Calu3 (cell line): ENCODE measurements around the gene PHC2. TPM values are rescaled to one million over a fixed set of nuclear protein-coding genes. Genes with fewer than 3 reads are reported as not detected.
"Not testable (repeated sequence)": the region's sequence is repeated elsewhere in the genome, so short reads cannot be mapped to it uniquely, and the experiment has no call there.

Experiments used
- BruUV-seq: library from RNA; stranded (reverse); fragments of 400-500 nt; replicated peaks from 2 replicates; lab custom pipeline; 2021; lab: Mats Ljungman, UMichigan
- CTCF ChIA-PET: fragments of 300-600 bp; sonication (Branson Sonifier 250); formaldehyde crosslinking; loops from one replicate; lab custom pipeline; 2022; ENCODE audit warnings: antibody characterized with exemption; lab: Charles Lee
- DNase-seq: peaks from one replicate; pipeline ENCODE4 v3.0.0; 2022
- H3K27ac Mint-ChIP-seq: one replicate; pipeline ENCODE4 v1.8.0; 2022; ENCODE audit warnings: mixed read lengths; ENCODE audit not compliant: unreplicated experiment
- H3K27me3 Mint-ChIP-seq: one replicate; pipeline ENCODE4 v1.8.0; 2022; ENCODE audit warnings: mixed read lengths; ENCODE audit not compliant: unreplicated experiment
- H3K36me3 Mint-ChIP-seq: one replicate; pipeline ENCODE4 v1.8.0; 2022; ENCODE audit warnings: mild to moderate bottlenecking, moderate library complexity, mixed read lengths; ENCODE audit not compliant: insufficient read depth, unreplicated experiment
- H3K4me1 Mint-ChIP-seq: one replicate; pipeline ENCODE4 v1.8.0; 2022; ENCODE audit warnings: mild to moderate bottlenecking, low read depth, mixed read lengths; ENCODE audit not compliant: unreplicated experiment
- H3K4me3 Mint-ChIP-seq: one replicate; pipeline ENCODE4 v1.8.0; 2022; ENCODE audit warnings: mild to moderate bottlenecking, low read depth, moderate library complexity, mixed read lengths; ENCODE audit not compliant: unreplicated experiment
- H3K9me3 Mint-ChIP-seq: one replicate; pipeline ENCODE4 v1.8.0; 2022; ENCODE audit warnings: low read depth, mixed read lengths; ENCODE audit not compliant: unreplicated experiment
- intact Hi-C: fragments of 100-400 bp; cut with micrococcal nuclease; formaldehyde crosslinking; loops from one replicate; pipeline ENCODE4 v1.10.0; 2022; ENCODE audit not compliant: unreplicated experiment
- total RNA-seq: library from RNA; stranded (reverse); gene quantifications from 2 replicates; pipeline ENCODE4 v1.2.3, GENCODE V29; 2022
- TF ChIP-seq, protein P1 (sequence below): fragments of 200-600 bp; IDR thresholded peaks from one replicate; pipeline ENCODE4 v1.8.0; 2022; ENCODE audit warnings: antibody characterized with exemption; ENCODE audit not compliant: unreplicated experiment

PHC2 gene
- total RNA-seq, 1 experiment from 2014 or later: 59.5 TPM

DNA sequence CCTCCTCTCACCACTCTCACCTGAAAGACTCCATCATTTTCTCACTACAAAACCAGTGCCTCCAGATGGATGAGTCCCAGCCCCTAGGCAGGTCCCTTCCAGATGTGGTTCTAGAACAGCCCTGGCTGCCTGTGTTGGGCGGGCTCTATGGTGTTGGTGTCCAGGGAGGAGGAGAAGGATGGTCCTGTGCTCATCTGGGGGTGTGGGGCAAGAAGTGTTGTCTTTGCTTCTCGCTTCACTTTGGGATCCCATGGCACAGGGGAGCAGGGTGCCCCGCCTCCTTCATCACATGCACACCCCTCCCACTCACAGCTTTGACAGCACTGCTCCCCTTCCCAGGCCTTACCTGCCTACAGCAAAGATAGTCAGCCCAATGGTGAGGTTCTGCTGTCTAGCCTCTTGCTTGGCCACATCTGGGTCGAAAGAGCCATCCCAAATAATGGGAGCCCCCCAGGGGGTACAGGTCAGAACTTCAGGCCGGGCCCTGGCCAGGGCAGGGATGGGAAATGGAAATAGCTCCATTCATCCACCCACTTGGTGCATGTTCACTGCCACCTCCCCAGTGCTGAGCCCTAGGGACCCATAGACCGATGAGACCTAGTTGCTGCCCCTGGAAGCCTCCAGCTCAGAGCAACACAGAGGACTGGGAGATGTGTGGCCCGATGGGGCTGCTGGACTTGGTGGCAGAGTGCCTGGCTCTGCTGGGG is 119.0 kb downstream of the PHC2 start:
- no peaks in the 10 kb centered on the region for H3K9me3 Mint-ChIP-seq
- no TSS peak for BruUV-seq
- CTCF ChIA-PET: no interaction called here

DNA sequence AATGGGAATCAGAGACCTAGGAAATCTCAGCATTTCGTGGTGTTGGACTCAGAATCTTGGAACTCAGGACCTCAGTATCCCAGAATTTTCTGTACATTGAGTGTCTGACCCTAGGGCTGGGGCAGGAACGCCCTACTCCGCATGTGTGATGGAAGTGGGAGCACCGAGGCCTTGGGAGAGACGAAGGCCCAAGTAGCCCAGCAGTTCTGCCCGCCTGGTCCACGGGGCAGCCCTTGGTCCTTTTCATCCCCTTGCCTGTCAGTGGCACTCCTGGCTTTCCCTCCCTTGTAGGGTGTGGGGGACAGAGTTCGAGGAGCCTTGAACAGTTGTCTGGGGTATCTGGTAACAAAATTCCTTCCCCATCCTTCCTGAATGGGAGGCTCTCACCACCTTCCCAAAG is 120.2 kb downstream of the PHC2 start:
- TF ChIP-seq, protein P1, sequence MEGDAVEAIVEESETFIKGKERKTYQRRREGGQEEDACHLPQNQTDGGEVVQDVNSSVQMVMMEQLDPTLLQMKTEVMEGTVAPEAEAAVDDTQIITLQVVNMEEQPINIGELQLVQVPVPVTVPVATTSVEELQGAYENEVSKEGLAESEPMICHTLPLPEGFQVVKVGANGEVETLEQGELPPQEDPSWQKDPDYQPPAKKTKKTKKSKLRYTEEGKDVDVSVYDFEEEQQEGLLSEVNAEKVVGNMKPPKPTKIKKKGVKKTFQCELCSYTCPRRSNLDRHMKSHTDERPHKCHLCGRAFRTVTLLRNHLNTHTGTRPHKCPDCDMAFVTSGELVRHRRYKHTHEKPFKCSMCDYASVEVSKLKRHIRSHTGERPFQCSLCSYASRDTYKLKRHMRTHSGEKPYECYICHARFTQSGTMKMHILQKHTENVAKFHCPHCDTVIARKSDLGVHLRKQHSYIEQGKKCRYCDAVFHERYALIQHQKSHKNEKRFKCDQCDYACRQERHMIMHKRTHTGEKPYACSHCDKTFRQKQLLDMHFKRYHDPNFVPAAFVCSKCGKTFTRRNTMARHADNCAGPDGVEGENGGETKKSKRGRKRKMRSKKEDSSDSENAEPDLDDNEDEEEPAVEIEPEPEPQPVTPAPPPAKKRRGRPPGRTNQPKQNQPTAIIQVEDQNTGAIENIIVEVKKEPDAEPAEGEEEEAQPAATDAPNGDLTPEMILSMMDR: no peak
- CTCF ChIA-PET: no interaction called here
- Mint-ChIP-seq H3K4me1 (no peaks in the 10 kb centered on the region), H3K4me3 (no peak overlapping the region), H3K36me3 (no peaks in the 10 kb centered on the region), H3K9me3 (no peaks in the 10 kb centered on the region), H3K27me3 (no peaks in the 10 kb centered on the region), H3K27ac (no peak overlapping the region)
- no peak for DNase-seq
- BruUV-seq: no TSS peak
- intact Hi-C loops: no loop called here

More for the DNA sequence above, 119.0 kb downstream of the PHC2 start:
- Mint-ChIP-seq H3K4me3 (no peak overlapping the region), H3K4me1 (no peaks in the 10 kb centered on the region), H3K36me3 (no peaks in the 10 kb centered on the region), H3K27me3 (no peaks in the 10 kb centered on the region), H3K27ac (no peak overlapping the region)
- no peak for DNase-seq
- intact Hi-C loops: no loop called here
- TF ChIP-seq, protein P1: no peak

DNA sequence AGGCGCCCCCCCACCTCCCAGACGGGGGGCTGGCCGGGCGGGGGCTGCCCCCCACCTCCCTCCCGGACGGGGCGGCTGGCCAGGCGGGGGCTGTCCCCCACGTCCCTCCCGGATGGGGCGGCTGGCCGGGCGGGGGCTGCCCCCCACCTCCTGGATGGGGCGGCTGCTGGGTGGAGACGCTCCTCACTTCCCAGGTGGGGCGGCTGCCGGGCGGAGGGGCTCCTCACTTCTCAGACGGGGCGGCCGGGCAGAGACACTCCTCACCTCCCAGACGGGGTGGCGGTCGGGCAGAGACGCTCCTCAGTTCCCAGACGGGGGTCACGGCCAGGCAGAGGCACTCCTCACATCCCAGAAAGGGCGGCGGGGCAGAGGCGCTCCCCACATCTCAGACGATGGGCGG is 121.5 kb downstream of the PHC2 start:
- H3K36me3 Mint-ChIP-seq, H3K27ac Mint-ChIP-seq, intact Hi-C loops, BruUV-seq, DNase-seq, H3K27me3 Mint-ChIP-seq, H3K4me1 Mint-ChIP-seq, H3K9me3 Mint-ChIP-seq, H3K4me3 Mint-ChIP-seq, CTCF ChIA-PET: not testable (repeated sequence)

DNA sequence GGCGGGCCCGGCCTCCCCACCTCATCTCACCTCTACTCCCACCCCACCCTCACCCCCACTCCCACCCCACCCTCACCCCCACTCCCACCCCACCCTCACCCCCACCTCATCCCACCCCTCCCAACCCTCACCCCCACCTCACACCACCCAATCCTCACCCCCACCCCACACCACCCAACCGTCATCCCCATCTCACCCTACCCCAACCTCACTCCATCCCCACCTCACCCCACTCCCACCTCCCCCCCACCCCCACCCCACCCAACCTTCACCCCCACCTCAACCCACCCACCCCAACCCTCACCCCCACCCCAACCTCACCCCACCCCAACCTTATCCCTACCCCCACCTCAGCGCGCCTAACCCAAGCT is 123.4 kb downstream of the PHC2 start:
- no peak overlapping the region for H3K4me3 Mint-ChIP-seq
- no peaks in the 10 kb centered on the region for H3K4me1 Mint-ChIP-seq
- no TSS peak for BruUV-seq
- intact Hi-C loops: no loop called here
- no peak overlapping the region for H3K27ac Mint-ChIP-seq
- DNase-seq: no peak
- H3K27me3 Mint-ChIP-seq: no peaks in the 10 kb centered on the region
- TF ChIP-seq, protein P1: no peak
- CTCF ChIA-PET: no interaction called here
- no peaks in the 10 kb centered on the region for H3K9me3 Mint-ChIP-seq
- no peaks in the 10 kb centered on the region for H3K36me3 Mint-ChIP-seq

DNA sequence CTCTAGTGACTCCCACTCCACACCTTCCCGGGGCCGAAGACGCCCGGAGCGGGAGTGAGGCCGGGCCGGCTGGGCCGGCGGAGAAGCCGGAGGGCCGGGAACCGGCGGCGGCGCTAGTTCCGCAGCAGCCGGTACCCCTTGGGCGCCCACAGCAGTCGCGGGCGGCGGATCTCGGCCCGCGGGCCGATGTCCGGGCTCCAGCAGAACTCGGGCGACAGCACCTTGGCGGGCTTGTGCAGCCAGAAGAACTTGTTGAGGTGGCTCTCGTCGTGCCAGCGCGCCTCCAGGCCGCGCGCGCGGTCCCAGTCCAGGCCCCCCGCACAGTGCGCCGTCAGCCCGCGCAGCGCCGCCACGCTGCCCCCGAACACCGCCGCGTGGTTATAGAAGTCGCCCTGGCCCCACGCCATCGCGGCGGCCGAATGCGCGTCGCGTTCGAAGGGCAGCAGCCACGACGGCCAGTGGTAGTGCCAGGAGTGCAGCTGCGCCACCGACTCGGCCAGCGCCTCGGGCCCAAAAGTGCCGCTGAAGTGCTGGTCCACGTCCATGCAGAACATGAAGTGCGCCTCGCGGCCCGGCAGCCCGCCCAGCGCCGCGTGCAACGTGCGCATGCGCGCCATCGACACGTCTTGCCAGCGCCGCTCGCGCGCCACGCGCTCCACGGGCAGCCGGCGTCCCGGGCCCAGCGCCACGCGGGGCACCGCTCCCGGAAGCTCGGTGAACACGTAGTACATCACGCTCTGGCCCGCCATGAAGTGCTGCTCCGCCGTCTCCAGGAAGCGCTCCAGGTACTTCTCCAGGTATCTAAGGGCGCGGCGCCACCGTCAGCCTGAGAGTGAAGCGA is 124.0 kb downstream of the PHC2 start:
- Mint-ChIP-seq H3K9me3 (no peaks in the 10 kb centered on the region), H3K27me3 (no peaks in the 10 kb centered on the region), H3K36me3 (no peaks in the 10 kb centered on the region), H3K4me1 (no peaks in the 10 kb centered on the region), H3K4me3 (no peak overlapping the region), H3K27ac (no peak overlapping the region)
- no TSS peak for BruUV-seq
- intact Hi-C loops: no loop called here
- DNase-seq: no peak
- TF ChIP-seq, protein P1: no peak
- CTCF ChIA-PET: no interaction called here
